ENCODE data around the gene GTF2H4.

GRCh38 chr6:30922447-30922852 lies 14.4 kb downstream of the GTF2H4 start:
- TF ChIP-seq CTCF (IDR thresholded peaks at IDR 0.05) (no peak), POLR2A (IDR thresholded peaks at IDR 0.05) (no peak)

All from adrenal gland (tissue), 5 donors.